Activated naive CD4-positive, alpha-beta T cell treated with anti-CD3 and anti-CD28 coated beads, Interleukin-2, amount 10 ng/mL, durations not matched to agents 7 days and 5 days (primary cell): ENCODE measurements around the gene RPUSD1.

Experiments
- CTCF ChIA-PET: fragments of 350-600 bp; sonication (Branson Sonifier 250); formaldehyde crosslinking; loops from one replicate; lab custom pipeline; 2021; ENCODE audit warnings: antibody characterized with exemption; lab: Charles Lee
- DNase-seq: peaks from one replicate; pipeline ENCODE4 v3.0.0-alpha.2; 2020
- H3K27ac Mint-ChIP-seq: one replicate; pipeline ENCODE4 v1.8.0; 2021; ENCODE audit warnings: mild to moderate bottlenecking, moderate library complexity, mixed read lengths
- H3K27me3 Mint-ChIP-seq: one replicate; pipeline ENCODE4 v1.8.0; 2021; ENCODE audit warnings: mild to moderate bottlenecking, mixed read lengths
- H3K36me3 Mint-ChIP-seq: one replicate; pipeline ENCODE4 v1.8.0; 2021; ENCODE audit warnings: mixed read lengths
- H3K4me1 Mint-ChIP-seq: one replicate; pipeline ENCODE4 v1.8.0; 2021; ENCODE audit warnings: mixed read lengths
- H3K4me3 Mint-ChIP-seq: one replicate; pipeline ENCODE4 v1.8.0; 2021; ENCODE audit warnings: mild to moderate bottlenecking, moderate library complexity, mixed read lengths
- H3K9me3 Mint-ChIP-seq: one replicate; pipeline ENCODE4 v1.8.0; 2021; ENCODE audit warnings: mixed read lengths

Gene RPUSD1

DNA sequence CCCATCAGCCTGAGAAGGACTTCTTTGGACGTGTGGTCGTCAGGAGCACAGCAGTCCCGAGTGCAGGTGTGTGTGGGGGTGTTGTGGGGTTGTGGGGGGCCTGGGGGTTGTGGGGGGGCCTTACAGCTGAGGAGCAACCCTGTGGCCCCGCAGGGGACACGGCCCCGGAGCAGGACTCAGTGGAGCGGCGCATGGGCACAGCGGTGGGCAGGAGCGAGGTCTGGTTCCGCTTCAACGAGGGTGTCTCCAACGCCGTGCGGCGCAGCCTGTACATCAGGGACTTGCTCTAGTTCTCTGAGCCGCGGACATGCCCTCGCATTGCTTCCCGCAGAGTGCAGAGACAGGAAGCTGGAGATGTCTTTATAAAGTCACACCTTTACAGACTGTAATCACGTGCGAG lies 9.5 kb upstream of the RPUSD1 start:
- Mint-ChIP-seq H3K27ac (no peak overlapping the region), H3K4me1 (no peaks in the 10 kb centered on the region), H3K4me3 (no peak overlapping the region), H3K27me3 (peaks cover 48% of the 10 kb centered on the region), H3K36me3 (peaks cover 10% of the 10 kb centered on the region), H3K9me3 (no peaks in the 10 kb centered on the region)
- CTCF ChIA-PET: no interaction called here
- no peak for DNase-seq

DNA sequence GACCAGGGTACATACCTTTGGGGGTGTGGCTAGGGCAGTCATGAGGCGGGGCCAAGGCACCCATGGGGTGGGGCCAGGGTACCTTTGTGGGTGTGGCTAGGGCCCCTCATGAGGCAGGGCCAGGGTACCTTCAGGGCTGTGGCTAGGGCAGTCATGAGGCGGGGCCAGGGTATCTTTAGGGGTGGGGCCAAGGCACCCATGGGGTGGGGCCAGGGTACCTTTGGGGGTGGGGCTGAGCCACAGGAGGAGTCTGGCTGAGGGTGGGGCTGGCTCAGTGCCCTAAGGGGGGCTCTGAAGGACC lies 8.9 kb upstream of the RPUSD1 start:
- peaks cover 42% of the 10 kb centered on the region for H3K27me3 Mint-ChIP-seq
- H3K9me3 Mint-ChIP-seq: no peaks in the 10 kb centered on the region
- peak; percentile 36 for DNase-seq
- no peak overlapping the region for H3K4me3 Mint-ChIP-seq
- H3K27ac Mint-ChIP-seq: no peak overlapping the region
- no peaks in the 10 kb centered on the region for H3K4me1 Mint-ChIP-seq
- CTCF ChIA-PET: no interaction called here
- H3K36me3 Mint-ChIP-seq: peaks cover 10% of the 10 kb centered on the region

DNA sequence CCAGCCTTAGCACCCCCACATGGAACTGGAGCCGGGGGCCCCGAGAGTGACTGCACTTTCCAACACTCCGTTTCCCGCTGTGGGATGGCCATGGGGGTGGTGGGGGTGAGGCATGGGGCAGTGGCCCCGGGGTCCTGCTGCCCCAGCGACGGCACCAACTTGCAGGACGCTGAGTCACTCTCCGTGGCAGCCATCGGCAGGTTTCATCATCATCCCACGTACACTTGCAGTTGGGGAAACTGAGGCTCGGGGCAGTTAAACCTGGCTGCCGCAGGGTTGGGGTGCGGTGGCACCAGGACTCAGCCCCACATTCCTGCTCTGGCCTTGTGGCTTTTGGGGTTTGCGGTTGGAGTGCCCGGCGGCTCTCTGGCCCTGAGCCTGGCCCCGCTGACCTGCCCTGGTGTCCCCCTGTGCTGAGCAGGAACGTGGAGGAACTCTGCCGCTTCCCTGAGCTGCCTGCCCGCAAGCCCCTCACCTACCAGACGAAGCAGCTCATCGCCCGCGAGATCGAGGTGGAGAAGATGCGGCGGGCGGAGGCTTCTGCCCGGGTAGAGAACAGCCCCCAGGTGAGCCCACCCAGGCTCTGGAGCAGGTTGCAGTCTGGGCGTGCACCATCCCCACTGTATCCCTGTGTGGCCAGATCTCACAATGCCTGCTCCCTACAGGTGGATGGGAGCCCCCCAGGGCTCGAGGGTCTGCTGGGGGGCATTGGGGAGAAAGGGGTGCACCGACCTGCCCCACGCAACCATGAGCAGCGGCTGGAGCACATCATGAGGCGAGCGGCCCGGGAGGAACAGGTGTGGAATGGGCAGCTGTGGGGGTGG lies 8.3 kb upstream of the RPUSD1 start:
- Mint-ChIP-seq H3K9me3 (no peaks in the 10 kb centered on the region), H3K4me1 (no peaks in the 10 kb centered on the region), H3K27ac (no peak overlapping the region), H3K36me3 (peaks cover 13% of the 10 kb centered on the region), H3K4me3 (no peak overlapping the region), H3K27me3 (peaks cover 36% of the 10 kb centered on the region)
- CTCF ChIA-PET: no interaction called here
- DNase-seq: no peak

DNA sequence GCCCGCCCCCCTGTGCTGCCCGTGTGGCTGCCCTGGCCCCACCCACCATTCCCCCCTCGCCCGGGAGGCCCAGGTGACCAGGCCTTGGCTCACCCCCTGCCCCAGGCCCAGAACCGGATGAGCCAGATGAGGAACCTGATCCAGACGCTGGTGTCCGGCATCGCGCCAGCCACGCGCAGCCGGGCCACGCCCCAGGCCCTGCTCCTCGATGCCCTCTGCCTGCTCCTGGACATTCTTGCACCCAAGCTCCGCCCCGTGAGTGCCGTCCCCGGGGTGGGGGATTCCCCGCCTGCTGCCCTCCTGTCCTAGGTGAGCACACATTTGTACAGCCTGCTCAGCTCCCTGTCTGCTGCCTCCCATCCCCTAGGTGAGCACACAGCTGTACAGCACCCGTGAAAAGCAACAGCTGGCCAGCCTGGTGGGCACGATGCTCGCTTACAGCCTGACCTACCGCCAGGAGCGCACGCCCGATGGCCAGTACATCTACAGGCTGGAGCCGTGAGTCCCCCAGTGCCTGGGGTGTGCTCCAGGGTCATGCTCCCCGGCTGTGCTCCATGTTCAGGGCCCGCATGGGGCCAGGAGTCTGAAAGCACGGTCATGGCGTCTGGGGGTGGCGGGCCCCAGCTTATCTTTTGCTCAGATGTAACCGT lies 7.5 kb upstream of the RPUSD1 start:
- peaks cover 15% of the 10 kb centered on the region for H3K36me3 Mint-ChIP-seq

DNA sequence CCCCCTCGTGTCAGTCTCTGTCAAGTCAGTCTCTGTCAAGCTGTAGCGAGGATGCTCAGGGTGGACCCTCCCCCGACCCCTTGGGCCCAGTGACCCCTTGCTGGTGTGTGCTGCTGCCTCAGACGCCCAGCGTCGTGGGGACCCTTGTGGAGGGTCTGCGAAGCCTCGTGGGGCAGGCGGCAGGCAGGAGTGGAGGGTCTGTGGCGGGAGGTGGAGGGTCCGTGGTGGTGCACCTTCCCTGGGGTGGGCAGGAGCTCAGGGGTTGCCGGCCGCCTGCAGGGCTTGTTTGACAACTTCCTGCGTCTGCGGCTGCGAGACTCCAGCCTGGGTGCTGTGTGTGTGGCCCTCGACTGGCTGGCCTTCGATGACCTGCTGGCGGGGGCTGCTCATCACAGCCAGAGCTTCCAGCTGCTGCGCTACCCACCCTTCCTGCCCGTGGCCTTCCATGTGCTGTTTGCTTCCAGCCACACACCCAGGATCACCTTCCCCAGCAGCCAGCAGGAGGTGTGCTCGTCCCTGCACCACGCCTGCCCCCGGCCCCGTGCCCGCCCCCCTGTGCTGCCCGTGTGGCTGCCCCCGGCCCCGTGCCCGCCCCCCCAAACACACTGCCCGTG lies 6.8 kb upstream of the RPUSD1 start:
- CTCF ChIA-PET: no interaction called here

More for the DNA sequence above, 7.5 kb upstream of the RPUSD1 start:
- Mint-ChIP-seq H3K9me3 (no peaks in the 10 kb centered on the region), H3K27ac (no peak overlapping the region), H3K27me3 (peaks cover 28% of the 10 kb centered on the region), H3K4me1 (no peaks in the 10 kb centered on the region), H3K4me3 (no peak overlapping the region)
- no peak for DNase-seq
- CTCF ChIA-PET: no interaction called here

DNA sequence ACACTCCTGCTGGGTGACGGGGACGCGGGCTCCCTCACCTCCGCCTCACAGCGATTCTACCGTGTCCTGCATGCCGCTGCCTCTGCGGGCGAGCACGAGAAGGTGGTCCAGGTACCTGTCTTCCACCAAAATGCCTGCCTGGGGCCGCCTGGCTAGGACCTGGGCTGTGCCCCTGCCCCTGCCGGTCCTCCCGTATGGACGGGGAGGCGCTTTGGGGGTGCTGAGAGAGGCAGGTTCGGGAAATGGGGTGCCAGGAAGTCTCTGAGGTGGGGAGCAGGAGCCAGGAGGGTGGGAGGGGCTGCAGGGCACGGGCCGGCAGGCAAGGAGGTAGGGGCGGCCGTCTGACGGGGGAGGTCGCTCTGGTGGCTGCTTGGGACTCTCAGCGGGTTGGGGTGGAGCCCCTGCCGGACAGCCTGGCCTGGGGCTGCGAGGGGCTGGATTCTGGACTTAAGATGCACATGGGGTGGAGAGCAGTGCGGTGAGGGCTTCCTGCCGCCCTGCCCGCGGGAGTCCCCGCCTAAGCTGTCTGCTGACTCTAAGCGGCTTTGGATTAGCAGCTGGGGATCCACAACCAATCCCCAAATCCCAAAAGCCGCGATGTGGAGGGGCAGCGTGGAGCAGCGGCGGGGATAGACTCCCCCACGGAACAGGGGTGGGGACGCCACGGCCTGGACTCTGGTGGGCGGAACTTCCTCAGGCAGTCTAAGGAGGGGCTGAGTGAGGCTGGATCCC lies 6.1 kb upstream of the RPUSD1 start:
- peaks cover 3% of the 10 kb centered on the region for H3K4me1 Mint-ChIP-seq
- peaks cover 14% of the 10 kb centered on the region for H3K27me3 Mint-ChIP-seq
- CTCF ChIA-PET: no interaction called here
- DNase-seq: no peak
- no peak overlapping the region for H3K4me3 Mint-ChIP-seq
- no peak overlapping the region for H3K27ac Mint-ChIP-seq
- H3K9me3 Mint-ChIP-seq: no peaks in the 10 kb centered on the region
- peaks cover 15% of the 10 kb centered on the region for H3K36me3 Mint-ChIP-seq

More for the DNA sequence above, 6.8 kb upstream of the RPUSD1 start:
- Mint-ChIP-seq H3K27ac (no peak overlapping the region), H3K4me1 (peaks cover under 1% of the 10 kb centered on the region), H3K9me3 (no peaks in the 10 kb centered on the region), H3K4me3 (no peak overlapping the region), H3K27me3 (peaks cover 21% of the 10 kb centered on the region), H3K36me3 (peaks cover 15% of the 10 kb centered on the region)
- no peak for DNase-seq

DNA sequence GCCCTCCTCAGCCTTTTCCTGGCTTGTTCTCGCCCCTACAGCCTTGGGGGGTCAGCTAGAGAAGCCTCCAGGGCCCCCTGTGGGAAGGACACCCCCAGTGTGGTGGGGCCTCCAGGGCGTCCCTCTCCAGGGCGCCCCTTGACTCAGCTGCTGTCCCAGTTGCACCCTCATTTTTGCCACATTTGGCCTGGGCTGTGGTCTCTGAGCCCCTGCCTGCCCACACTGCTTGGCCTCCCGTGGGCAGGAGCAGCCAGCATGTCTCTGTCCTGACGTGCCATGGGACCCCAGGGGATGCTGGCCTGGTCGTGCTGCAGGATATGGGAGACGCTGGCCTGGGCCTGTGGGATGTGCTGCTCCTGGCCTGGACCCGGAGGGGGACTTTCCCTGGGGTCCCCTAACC lies 5.2 kb upstream of the RPUSD1 start:
- CTCF ChIA-PET: no interaction called here
- Mint-ChIP-seq H3K27ac (no peak overlapping the region), H3K36me3 (peaks cover 14% of the 10 kb centered on the region), H3K9me3 (no peaks in the 10 kb centered on the region), H3K4me1 (peaks cover 3% of the 10 kb centered on the region), H3K27me3 (peaks cover 5% of the 10 kb centered on the region), H3K4me3 (no peak overlapping the region)
- DNase-seq: no peak

DNA sequence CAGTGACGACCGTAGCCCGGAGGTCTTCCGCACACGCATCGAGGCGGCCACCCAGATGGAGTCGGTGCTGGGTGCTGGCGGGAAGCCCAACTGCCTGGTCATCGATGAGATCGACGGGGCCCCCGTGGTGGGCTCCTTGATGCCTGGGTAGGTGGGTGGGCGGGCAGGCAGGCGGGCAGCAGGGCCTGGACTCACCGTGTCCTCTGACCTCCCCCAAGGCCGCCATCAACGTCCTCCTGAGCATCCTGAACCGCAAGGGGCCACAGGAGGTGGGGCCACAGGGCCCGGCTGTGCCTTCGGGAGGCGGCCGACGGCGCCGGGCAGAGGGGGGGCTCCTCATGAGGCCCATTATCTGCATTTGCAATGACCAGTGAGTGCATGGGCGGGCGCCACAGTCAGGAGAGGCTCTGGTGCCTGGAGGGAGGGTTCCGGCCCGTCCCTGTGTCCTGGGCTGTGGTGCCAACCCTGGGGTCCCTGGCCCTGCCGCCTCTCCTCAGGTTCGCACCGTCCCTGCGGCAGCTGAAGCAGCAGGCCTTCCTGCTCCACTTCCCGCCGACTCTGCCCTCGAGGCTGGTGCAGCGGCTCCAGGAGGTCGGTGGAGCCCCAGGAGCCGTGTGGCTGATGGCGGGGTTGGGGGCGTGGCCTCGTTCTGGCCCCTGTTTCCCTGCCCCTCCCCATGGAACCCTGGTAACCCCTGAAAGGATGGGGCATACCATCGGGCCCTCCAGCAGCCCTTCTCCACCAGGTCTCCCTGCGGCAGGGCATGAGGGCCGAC lies 4.2 kb upstream of the RPUSD1 start:
- Mint-ChIP-seq H3K4me3 (no peak overlapping the region), H3K9me3 (no peaks in the 10 kb centered on the region), H3K4me1 (peaks cover 3% of the 10 kb centered on the region), H3K27me3 (no peaks in the 10 kb centered on the region), H3K27ac (no peak overlapping the region), H3K36me3 (peaks cover 12% of the 10 kb centered on the region)
- CTCF ChIA-PET: no interaction called here
- no peak for DNase-seq

DNA sequence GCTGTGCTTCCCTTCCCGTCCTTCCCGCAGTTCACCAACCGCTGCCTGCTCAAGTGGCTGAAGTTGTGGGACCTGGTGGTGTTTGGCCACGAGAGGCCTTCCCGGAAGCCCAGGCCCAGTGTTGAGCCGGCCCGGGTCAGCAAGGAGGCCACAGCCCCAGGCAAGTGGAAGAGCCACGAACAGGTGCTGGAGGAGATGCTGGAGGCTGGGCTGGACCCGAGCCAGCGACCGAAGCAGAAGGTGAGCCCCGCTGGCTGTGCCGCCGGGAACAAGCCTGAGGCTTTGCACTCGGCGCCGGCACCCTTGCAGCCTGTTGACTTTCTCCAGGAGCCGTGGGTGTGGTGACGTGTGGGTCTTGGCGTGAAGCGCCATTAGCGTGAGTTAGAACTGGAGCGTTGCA lies 3.0 kb upstream of the RPUSD1 start:
- CTCF ChIA-PET: no interaction called here
- H3K27me3 Mint-ChIP-seq: no peaks in the 10 kb centered on the region
- H3K27ac Mint-ChIP-seq: no peak overlapping the region
- peaks cover 8% of the 10 kb centered on the region for H3K4me1 Mint-ChIP-seq
- H3K36me3 Mint-ChIP-seq: peaks cover 8% of the 10 kb centered on the region
- no peak for DNase-seq
- no peaks in the 10 kb centered on the region for H3K9me3 Mint-ChIP-seq
- no peak overlapping the region for H3K4me3 Mint-ChIP-seq

DNA sequence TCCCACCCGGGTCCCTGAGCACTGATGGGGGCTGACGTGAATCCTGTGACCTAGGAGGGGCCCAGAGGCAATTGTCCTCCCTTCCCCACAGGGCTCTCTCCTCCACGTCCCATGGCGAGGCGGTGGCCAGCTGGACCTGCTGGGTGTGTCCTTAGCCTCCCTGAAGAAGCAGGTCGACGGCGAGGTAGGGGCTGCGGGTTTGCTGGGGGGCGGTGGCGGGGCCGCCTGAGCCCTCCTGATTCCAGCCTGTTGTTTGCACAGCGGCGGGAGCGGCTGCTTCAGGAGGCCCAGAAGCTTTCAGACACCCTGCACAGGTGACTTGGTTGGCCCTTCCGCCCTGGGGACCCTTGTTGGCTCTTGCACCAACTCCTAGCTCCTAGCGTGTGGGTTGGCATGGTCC lies 1.9 kb upstream of the RPUSD1 start:
- CTCF ChIA-PET: no interaction called here
- H3K36me3 Mint-ChIP-seq: peaks cover 9% of the 10 kb centered on the region
- peaks cover 10% of the 10 kb centered on the region for H3K4me1 Mint-ChIP-seq
- no peaks in the 10 kb centered on the region for H3K9me3 Mint-ChIP-seq
- no peak for DNase-seq
- peak overlapping the region; percentile 65 for H3K4me3 Mint-ChIP-seq
- H3K27me3 Mint-ChIP-seq: no peaks in the 10 kb centered on the region
- no peak overlapping the region for H3K27ac Mint-ChIP-seq

DNA sequence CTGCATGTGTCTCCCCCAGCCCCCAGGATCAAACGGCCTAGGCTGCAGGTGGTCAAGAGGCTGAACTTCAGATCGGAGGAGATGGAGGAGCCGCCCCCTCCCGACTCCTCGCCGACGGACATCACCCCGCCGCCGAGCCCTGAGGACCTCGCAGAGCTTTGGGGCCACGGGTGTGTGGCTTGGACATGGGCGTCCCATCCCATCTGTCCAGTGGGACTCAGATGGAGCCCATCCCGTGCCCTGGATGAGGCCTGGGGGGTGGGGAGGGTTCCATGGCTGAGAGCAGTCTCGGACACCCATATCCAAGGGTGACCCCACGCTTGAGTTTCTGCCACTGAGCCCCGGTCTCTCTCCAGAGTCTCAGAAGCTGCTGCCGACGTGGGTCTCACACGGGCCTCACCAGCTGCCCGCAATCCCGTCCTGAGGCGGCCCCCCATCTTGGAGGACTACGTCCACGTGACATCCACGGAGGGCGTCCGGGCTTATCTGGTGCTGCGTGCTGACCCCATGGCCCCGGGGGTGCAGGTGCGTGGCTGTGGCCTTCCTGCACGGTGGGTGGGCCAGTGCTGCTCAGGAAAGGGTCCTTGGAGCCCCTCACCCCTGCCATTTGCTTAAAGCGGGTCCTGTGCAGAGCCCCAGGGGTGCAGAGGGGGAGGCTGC lies 1.1 kb upstream of the RPUSD1 start:
- H3K27ac Mint-ChIP-seq: no peak overlapping the region
- H3K4me3 Mint-ChIP-seq: peak overlapping the region; percentile 48
- peaks cover 13% of the 10 kb centered on the region for H3K36me3 Mint-ChIP-seq
- peaks cover 14% of the 10 kb centered on the region for H3K4me1 Mint-ChIP-seq
- no peaks in the 10 kb centered on the region for H3K9me3 Mint-ChIP-seq
- DNase-seq: no peak
- CTCF ChIA-PET: no interaction called here
- H3K27me3 Mint-ChIP-seq: no peaks in the 10 kb centered on the region

DNA sequence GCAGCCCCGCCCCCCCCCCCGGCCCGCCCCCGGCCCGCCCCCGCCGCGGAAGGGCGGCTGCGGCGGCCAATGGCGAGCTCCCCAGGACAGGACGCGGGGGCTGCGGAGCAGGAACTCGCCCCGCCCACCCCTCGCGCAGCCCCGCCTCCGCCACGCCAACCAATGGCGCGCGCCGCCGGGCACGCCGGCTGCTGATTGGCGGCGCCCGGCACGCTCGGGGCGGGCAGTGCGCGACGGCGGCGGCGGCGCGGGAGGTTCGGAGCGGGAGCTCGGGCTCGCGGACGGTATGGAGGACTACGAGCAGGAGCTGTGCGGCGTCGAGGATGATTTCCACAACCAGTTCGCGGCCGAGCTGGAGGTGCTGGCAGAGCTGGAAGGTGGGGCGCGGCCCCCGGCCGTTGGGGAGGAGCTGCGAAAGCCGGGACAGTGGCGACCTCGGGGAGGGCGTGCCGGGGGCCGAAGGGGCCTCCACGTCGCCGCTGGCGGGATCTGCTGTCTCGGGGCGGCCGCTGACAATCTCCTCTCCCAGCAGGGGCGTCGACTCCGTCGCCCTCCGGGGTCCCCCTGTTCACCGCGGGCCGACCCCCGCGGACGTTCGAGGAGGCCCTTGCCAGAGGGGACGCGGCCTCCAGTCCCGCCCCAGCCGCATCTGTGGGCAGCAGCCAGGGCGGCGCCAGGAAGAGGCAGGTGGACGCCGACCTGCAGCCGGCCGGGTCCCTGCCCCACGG lies 382 bp upstream of the RPUSD1 start, which contains the start of gene CHTF18:
TSS of gene CHTF18 (plus strand) at position 222 of the 728 bp plus-strand sequence. CDS start at position 287, 65 bp downstream.
- peaks cover 13% of the 10 kb centered on the region for H3K36me3 Mint-ChIP-seq
- H3K4me3 Mint-ChIP-seq: peak within 1 kb of the TSS; percentile 87
- peak; percentile 93 for DNase-seq
- peak within 1 kb of the TSS; percentile 82 for H3K27ac Mint-ChIP-seq
- CTCF ChIA-PET: no interaction called here
- H3K27me3 Mint-ChIP-seq: no peaks in the 10 kb centered on the region
- no peaks in the 10 kb centered on the region for H3K9me3 Mint-ChIP-seq
- H3K4me1 Mint-ChIP-seq: peaks cover 14% of the 10 kb centered on the region
